ENCODE data around the gene SESN3.

DNA sequence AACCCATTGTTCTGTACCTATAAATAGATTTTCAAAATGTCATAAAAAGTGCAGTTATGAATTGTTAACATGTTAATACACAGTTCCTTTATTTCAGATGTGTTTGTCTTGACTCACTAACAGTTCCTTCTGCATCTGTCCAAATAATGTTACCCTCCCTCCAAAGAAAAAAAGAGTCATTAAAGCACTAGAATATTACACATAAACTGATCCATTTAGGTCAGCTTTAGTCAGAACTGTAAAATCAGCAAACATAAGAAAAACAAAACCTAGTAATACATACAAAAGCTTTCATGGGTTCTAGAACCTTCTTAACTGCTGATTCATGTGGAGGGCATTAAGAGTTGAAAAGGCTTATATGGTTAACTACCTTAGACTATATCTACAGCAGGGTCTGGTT, 65.4 kb downstream of the SESN3 start:
- TF ChIP-seq, protein P1, sequence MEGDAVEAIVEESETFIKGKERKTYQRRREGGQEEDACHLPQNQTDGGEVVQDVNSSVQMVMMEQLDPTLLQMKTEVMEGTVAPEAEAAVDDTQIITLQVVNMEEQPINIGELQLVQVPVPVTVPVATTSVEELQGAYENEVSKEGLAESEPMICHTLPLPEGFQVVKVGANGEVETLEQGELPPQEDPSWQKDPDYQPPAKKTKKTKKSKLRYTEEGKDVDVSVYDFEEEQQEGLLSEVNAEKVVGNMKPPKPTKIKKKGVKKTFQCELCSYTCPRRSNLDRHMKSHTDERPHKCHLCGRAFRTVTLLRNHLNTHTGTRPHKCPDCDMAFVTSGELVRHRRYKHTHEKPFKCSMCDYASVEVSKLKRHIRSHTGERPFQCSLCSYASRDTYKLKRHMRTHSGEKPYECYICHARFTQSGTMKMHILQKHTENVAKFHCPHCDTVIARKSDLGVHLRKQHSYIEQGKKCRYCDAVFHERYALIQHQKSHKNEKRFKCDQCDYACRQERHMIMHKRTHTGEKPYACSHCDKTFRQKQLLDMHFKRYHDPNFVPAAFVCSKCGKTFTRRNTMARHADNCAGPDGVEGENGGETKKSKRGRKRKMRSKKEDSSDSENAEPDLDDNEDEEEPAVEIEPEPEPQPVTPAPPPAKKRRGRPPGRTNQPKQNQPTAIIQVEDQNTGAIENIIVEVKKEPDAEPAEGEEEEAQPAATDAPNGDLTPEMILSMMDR (tag by site-specific recombination; IDR thresholded peaks at IDR 0.05): no peak
- TF ChIP-seq ZNF423 (tag by site-specific recombination; IDR thresholded peaks at IDR 0.05) (no peak), ZNF19 (tag by site-specific recombination; IDR thresholded peaks at IDR 0.05; ENCODE audit: low read depth) (no peak), SALL2 (tag by site-specific recombination; IDR thresholded peaks at IDR 0.05; ENCODE audit: borderline replicate concordance) (no peak)

All from HEK293 (cell line).